ENCODE measurements around the gene OSBPL9.

Gene OSBPL9

DNA sequence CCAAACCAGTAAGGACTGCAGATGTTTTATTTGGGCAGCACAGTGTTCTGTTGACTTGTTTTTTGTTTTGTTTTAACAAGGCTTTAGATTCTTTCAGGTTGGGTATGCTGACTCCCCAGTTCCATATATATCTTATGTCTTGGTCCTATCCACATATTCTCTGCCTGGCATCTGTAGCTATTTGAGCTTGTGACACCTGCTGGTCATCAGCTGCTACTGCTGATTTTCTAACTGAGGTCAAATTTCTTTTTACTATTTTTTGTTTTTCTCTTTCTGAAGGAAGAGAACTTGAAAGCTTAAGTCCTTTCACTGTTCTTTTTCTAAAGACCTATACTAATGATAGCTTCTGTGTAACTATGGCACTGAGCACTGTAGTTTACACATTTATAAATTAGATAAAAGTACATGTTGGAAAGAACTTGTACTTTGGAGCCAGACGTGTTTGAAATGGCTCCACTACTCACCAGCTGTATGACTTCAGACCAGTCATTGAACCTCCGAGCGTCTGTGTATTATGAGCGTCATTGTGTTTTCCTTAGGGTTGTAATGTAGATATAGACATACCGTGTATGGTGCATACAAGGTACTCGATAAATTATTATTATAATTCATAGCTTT, 152.2 kb downstream of the OSBPL9 start:
- ChIA-PET CTCF (interaction anchor here (0.6 to 2.1 kb wide), 43 partner anchors 8 to 1390 kb away, joined by 3 to 15 read pairs (median 3); no protein-coding TSS in a partner anchor), POLR2A (interaction anchor here (1.3 kb wide), 1 partner anchor 147 kb away, joined by 5 read pairs; no protein-coding TSS in a partner anchor)
- no peak overlapping the region for H3K27ac ChIP-seq (ENCODE audit: extremely low read depth, low read depth, low read length)
- no peak overlapping the region for H3K4me3 ChIP-seq (ENCODE audit: low read depth, low read length)
- H3K36me3 ChIP-seq (ENCODE audit: control insufficient read depth in 2 of 2, insufficient read depth in 1 of 2, low read length in 2 of 2) = peaks cover 37 to 90% of the 10 kb centered on the region in 2 experiments; a peak in 2 of 3 replicates
- no peaks in the 10 kb centered on the region for H3K9me3 ChIP-seq (ENCODE audit: control insufficient read depth, insufficient read depth, low read depth, low read length)
- TF ChIP-seq ZNF175 (tag by site-specific recombination; IDR thresholded peaks at IDR 0.05) (no peak), ZNF654 (tag by site-specific recombination; IDR thresholded peaks at IDR 0.05; ENCODE audit: low read depth) (peak; percentile 66), ZNF558 (tag by site-specific recombination; IDR thresholded peaks at IDR 0.05) (0 out of 2 replicates have a peak, but pooled peaks have one; percentile 34), OSR2 (tag by site-specific recombination; IDR thresholded peaks at IDR 0.05) (no peak), SP2 (tag by site-specific recombination; IDR thresholded peaks at IDR 0.05) (no peak), ZBTB17 (tag by site-specific recombination; IDR thresholded peaks at IDR 0.05) (0 out of 2 replicates have a peak, but pooled peaks have one; percentile 28), PRDM1 (tag by site-specific recombination; IDR thresholded peaks at IDR 0.05) (0 out of 2 replicates have a peak, but pooled peaks have one; percentile 32), BCL11A (tag by site-specific recombination; IDR thresholded peaks at IDR 0.05; ENCODE audit: low read depth) (no peak)
- TF ChIP-seq, protein P1, sequence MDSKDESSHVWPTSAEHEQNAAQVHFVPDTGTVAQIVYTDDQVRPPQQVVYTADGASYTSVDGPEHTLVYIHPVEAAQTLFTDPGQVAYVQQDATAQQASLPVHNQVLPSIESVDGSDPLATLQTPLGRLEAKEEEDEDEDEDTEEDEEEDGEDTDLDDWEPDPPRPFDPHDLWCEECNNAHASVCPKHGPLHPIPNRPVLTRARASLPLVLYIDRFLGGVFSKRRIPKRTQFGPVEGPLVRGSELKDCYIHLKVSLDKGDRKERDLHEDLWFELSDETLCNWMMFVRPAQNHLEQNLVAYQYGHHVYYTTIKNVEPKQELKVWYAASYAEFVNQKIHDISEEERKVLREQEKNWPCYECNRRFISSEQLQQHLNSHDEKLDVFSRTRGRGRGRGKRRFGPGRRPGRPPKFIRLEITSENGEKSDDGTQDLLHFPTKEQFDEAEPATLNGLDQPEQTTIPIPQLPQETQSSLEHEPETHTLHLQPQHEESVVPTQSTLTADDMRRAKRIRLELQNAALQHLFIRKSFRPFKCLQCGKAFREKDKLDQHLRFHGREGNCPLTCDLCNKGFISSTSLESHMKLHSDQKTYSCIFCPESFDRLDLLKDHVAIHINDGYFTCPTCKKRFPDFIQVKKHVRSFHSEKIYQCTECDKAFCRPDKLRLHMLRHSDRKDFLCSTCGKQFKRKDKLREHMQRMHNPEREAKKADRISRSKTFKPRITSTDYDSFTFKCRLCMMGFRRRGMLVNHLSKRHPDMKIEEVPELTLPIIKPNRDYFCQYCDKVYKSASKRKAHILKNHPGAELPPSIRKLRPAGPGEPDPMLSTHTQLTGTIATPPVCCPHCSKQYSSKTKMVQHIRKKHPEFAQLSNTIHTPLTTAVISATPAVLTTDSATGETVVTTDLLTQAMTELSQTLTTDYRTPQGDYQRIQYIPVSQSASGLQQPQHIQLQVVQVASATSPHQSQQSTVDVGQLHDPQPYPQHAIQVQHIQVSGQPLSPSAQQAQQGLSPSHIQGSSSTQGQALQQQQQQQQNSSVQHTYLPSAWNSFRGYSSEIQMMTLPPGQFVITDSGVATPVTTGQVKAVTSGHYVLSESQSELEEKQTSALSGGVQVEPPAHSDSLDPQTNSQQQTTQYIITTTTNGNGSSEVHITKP (tag by site-specific recombination; IDR thresholded peaks at IDR 0.05) = no peak
- TF ChIP-seq, protein P2, sequence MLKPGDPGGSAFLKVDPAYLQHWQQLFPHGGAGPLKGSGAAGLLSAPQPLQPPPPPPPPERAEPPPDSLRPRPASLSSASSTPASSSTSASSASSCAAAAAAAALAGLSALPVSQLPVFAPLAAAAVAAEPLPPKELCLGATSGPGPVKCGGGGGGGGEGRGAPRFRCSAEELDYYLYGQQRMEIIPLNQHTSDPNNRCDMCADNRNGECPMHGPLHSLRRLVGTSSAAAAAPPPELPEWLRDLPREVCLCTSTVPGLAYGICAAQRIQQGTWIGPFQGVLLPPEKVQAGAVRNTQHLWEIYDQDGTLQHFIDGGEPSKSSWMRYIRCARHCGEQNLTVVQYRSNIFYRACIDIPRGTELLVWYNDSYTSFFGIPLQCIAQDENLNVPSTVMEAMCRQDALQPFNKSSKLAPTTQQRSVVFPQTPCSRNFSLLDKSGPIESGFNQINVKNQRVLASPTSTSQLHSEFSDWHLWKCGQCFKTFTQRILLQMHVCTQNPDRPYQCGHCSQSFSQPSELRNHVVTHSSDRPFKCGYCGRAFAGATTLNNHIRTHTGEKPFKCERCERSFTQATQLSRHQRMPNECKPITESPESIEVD (tag by site-specific recombination; IDR thresholded peaks at IDR 0.05) = no peak
- TF ChIP-seq, protein P3, sequence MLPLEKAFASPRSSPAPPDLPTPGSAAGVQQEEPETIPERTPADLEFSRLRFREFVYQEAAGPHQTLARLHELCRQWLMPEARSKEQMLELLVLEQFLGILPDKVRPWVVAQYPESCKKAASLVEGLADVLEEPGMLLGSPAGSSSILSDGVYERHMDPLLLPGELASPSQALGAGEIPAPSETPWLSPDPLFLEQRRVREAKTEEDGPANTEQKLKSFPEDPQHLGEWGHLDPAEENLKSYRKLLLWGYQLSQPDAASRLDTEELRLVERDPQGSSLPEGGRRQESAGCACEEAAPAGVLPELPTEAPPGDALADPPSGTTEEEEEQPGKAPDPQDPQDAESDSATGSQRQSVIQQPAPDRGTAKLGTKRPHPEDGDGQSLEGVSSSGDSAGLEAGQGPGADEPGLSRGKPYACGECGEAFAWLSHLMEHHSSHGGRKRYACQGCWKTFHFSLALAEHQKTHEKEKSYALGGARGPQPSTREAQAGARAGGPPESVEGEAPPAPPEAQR (tag by site-specific recombination; IDR thresholded peaks at IDR 0.05) = no peak
- TF ChIP-seq, protein P4, sequence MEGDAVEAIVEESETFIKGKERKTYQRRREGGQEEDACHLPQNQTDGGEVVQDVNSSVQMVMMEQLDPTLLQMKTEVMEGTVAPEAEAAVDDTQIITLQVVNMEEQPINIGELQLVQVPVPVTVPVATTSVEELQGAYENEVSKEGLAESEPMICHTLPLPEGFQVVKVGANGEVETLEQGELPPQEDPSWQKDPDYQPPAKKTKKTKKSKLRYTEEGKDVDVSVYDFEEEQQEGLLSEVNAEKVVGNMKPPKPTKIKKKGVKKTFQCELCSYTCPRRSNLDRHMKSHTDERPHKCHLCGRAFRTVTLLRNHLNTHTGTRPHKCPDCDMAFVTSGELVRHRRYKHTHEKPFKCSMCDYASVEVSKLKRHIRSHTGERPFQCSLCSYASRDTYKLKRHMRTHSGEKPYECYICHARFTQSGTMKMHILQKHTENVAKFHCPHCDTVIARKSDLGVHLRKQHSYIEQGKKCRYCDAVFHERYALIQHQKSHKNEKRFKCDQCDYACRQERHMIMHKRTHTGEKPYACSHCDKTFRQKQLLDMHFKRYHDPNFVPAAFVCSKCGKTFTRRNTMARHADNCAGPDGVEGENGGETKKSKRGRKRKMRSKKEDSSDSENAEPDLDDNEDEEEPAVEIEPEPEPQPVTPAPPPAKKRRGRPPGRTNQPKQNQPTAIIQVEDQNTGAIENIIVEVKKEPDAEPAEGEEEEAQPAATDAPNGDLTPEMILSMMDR (tag by site-specific recombination; IDR thresholded peaks at IDR 0.05) = peak; percentile 57; the same call in 1 of the 2 replicates
- H3K4me1 ChIP-seq (ENCODE audit: control insufficient read depth, insufficient read depth, low read length) = no peaks in the 10 kb centered on the region

DNA sequence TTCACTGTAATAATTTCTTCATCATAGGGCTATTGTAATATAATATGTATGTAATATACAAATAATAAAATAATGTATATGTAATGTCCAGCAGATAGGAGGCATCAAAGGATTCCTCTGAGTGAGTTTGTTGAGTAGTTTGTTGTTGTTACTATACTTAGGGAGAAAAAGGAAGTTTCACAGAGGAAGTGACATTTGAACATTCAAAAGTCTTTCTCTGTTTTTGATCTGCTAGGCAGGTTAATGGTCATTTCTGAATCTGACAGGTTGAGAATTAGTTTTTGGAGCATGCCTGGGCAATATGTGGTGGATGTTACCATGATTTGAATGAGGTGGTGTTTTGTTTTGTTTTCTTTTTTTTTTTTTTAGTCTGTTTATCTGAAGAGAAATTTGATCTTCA, 159.5 kb downstream of the OSBPL9 start:
- Histone ChIP-seq H3K9me3 (ENCODE audit: control insufficient read depth, insufficient read depth, low read depth, low read length) (no peaks in the 10 kb centered on the region), H3K4me1 (ENCODE audit: control insufficient read depth, insufficient read depth, low read length) (no peaks in the 10 kb centered on the region), H3K4me3 (ENCODE audit: low read depth, low read length) (no peak overlapping the region), H3K36me3 (ENCODE audit: control insufficient read depth in 2 of 2, insufficient read depth in 1 of 2, low read length in 2 of 2) (peaks cover 30 to 72% of the 10 kb centered on the region in 2 experiments), H3K27ac (ENCODE audit: extremely low read depth, low read depth, low read length) (no peak overlapping the region)
- ChIA-PET CTCF (interaction anchor here (0.9 to 2.9 kb wide), 2 partner anchors 8 to 238 kb away, joined by 3 to 12 read pairs; no protein-coding TSS in a partner anchor), POLR2A (no interaction called here)
- no peak for TF ChIP-seq ZNF155 (tag by site-specific recombination; IDR thresholded peaks at IDR 0.05)
- TF ChIP-seq ZNF791 (tag by site-specific recombination; IDR thresholded peaks at IDR 0.05) = no peak
- TF ChIP-seq ZNF19 (tag by site-specific recombination; IDR thresholded peaks at IDR 0.05; ENCODE audit: low read depth) = no peak
- no peak for TF ChIP-seq ZNF510 (tag by site-specific recombination; IDR thresholded peaks at IDR 0.05; ENCODE audit: insufficient replicate concordance)
- no peak for TF ChIP-seq ZNF37A (tag by site-specific recombination; IDR thresholded peaks at IDR 0.05)
- TF ChIP-seq, protein P5, sequence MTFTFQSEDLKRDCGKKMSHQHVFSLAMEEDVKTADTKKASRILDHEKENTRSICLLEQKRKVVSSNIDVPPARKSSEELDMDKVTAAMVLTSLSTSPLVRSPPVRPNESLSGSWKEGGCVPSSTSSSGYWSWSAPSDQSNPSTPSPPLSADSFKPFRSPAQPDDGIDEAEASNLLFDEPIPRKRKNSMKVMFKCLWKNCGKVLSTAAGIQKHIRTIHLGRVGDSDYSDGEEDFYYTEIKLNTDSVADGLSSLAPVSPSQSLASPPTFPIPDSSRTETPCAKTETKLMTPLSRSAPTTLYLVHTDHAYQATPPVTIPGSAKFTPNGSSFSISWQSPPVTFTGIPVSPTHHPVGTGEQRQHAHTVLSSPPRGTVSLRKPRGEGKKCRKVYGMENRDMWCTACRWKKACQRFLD (tag by site-specific recombination; IDR thresholded peaks at IDR 0.05) = no peak
- TF ChIP-seq, protein P4 (tag by site-specific recombination; IDR thresholded peaks at IDR 0.05) = no peak
- TF ChIP-seq, protein P6, sequence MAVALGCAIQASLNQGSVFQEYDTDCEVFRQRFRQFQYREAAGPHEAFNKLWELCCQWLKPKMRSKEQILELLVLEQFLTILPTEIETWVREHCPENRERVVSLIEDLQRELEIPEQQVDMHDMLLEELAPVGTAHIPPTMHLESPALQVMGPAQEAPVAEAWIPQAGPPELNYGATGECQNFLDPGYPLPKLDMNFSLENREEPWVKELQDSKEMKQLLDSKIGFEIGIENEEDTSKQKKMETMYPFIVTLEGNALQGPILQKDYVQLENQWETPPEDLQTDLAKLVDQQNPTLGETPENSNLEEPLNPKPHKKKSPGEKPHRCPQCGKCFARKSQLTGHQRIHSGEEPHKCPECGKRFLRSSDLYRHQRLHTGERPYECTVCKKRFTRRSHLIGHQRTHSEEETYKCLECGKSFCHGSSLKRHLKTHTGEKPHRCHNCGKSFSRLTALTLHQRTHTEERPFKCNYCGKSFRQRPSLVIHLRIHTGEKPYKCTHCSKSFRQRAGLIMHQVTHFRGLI (tag by site-specific recombination; IDR thresholded peaks at IDR 0.05) = no peak
- no peak for TF ChIP-seq ZNF654 (tag by site-specific recombination; IDR thresholded peaks at IDR 0.05; ENCODE audit: low read depth)

Data from HEK293 (cell line).